DND-41 (cell line): Measurements from ENCODE around the gene ASXL2.
"Not testable (repeated sequence)": the region's sequence is repeated elsewhere in the genome, so short reads cannot be mapped to it uniquely, and the experiment has no call there.

Experiments
- ATAC-seq: fragments of 200-7000 bp; cut with Tn5 transposase; 3 replicates; pipeline ENCODE4 v1.9.1; 2021; ENCODE audit warnings: low read depth; ENCODE audit not compliant: insufficient read depth
- DNase-seq: peaks from one replicate; pipeline ENCODE4 v3.0.0-alpha.2; 2020
- H2AFZ ChIP-seq: 2 replicates; pipeline ENCODE4 v1.6.0; 2012; ENCODE audit warnings: low read depth, low read length
- H3K27ac ChIP-seq: 2 replicates; pipeline ENCODE4 v1.5.1; 2012; ENCODE audit warnings: low read length, inconsistent platforms
- H3K27me3 ChIP-seq: fragments of 200-600 bp; sonication (generic); 2 replicates; pipeline ENCODE4 v1.6.0; 2012; ENCODE audit warnings: low read length, mild to moderate bottlenecking, inconsistent platforms; ENCODE audit not compliant: insufficient read depth, poor library complexity
- H3K36me3 ChIP-seq: 2 replicates; pipeline ENCODE4 v1.5.1; 2012; ENCODE audit warnings: low read length, inconsistent platforms; ENCODE audit not compliant: insufficient read depth
- H3K4me1 ChIP-seq: 2 replicates; pipeline ENCODE4 v1.5.1; 2012; ENCODE audit warnings: mild to moderate bottlenecking, low read length; ENCODE audit not compliant: insufficient read depth
- H3K4me2 ChIP-seq: 2 replicates; pipeline ENCODE4 v1.6.0; 2012; ENCODE audit warnings: mild to moderate bottlenecking, moderate library complexity, low read length, inconsistent platforms; ENCODE audit not compliant: insufficient read depth
- H3K4me3 ChIP-seq, 2 experiments: fragments of 200-600 bp in 1 of 2; shearing (Covaris generic) in 1 of 2; 2 replicates each; pipeline ENCODE4 v1.5.1; 2012 to 2016; ENCODE audit warnings: inconsistent platforms in 2 of 2, low read length in 2 of 2, mild to moderate bottlenecking in 2 of 2, low read depth in 1 of 2, moderate library complexity in 1 of 2
- H3K79me2 ChIP-seq: 2 replicates; pipeline ENCODE4 v1.6.0; 2012; ENCODE audit warnings: low read length, inconsistent platforms; ENCODE audit not compliant: insufficient read depth
- H3K9ac ChIP-seq: 2 replicates; pipeline ENCODE4 v1.6.0; 2012; ENCODE audit warnings: low read depth, mild to moderate bottlenecking, inconsistent platforms, low read length, moderate library complexity
- H3K9me3 ChIP-seq: 2 replicates; pipeline ENCODE4 v1.5.1; 2012; ENCODE audit warnings: low read length, moderate library complexity, mild to moderate bottlenecking, inconsistent platforms; ENCODE audit not compliant: insufficient read depth, severe bottlenecking
- H4K20me1 ChIP-seq: 2 replicates; pipeline ENCODE4 v1.6.0; 2012; ENCODE audit warnings: low read length; ENCODE audit not compliant: insufficient read depth
- CTCF ChIP-seq: IDR thresholded peaks from 2 replicates; pipeline ENCODE4 v1.5.1; 2012; ENCODE audit warnings: borderline replicate concordance, low read length, moderate library complexity, mild to moderate bottlenecking; ENCODE audit not compliant: poor library complexity, severe bottlenecking; ENCODE audit errors: extremely low read depth
- EZH2 ChIP-seq: IDR thresholded peaks from 3 replicates; pipeline ENCODE4 v1.6.1; 2012; ENCODE audit warnings: borderline replicate concordance, low read depth, mild to moderate bottlenecking, moderate library complexity, low read length, inconsistent platforms; ENCODE audit not compliant: severe bottlenecking

The ASXL2 gene

GRCh38 chr2:25920786-25921415 is 42.6 kb upstream of the ASXL2 start:
- Histone ChIP-seq H3K4me3 (no peak overlapping the region), H4K20me1 (no peaks in the 10 kb centered on the region), H2AFZ (no peak overlapping the region), H3K36me3 (no peaks in the 10 kb centered on the region), H3K4me2 (no peak overlapping the region), H3K79me2 (no peaks in the 10 kb centered on the region), H3K27me3 (no peaks in the 10 kb centered on the region), H3K4me1 (peaks cover 19% of the 10 kb centered on the region), H3K9ac (no peak overlapping the region), H3K9me3 (no peaks in the 10 kb centered on the region), H3K27ac (no peak overlapping the region)
- no peak for DNase-seq
- TF ChIP-seq CTCF: no peak
- TF ChIP-seq EZH2: no peak
- ATAC-seq: no peak

GRCh38 chr2:25920336-25920735 is 42.0 kb upstream of the ASXL2 start:
- DNase-seq (no peak), ATAC-seq (no peak)
- Histone ChIP-seq H3K27me3 (no peaks in the 10 kb centered on the region), H3K4me1 (peaks cover 25% of the 10 kb centered on the region), H4K20me1 (no peaks in the 10 kb centered on the region), H3K9ac (no peak overlapping the region), H3K9me3 (no peaks in the 10 kb centered on the region), H2AFZ (no peak overlapping the region), H3K27ac (no peak overlapping the region), H3K4me2 (no peak overlapping the region), H3K4me3 (no peak overlapping the region), H3K79me2 (no peaks in the 10 kb centered on the region), H3K36me3 (no peaks in the 10 kb centered on the region)
- TF ChIP-seq CTCF (no peak), EZH2 (no peak)

- Histone ChIP-seq H3K9me3 (no peaks in the 10 kb centered on the region), H4K20me1 (no peaks in the 10 kb centered on the region), H3K4me3 (no peak overlapping the region), H3K27ac (no peak overlapping the region; the same call in 1 of the 2 replicates), H3K79me2 (no peaks in the 10 kb centered on the region), H3K27me3 (no peaks in the 10 kb centered on the region), H3K36me3 (no peaks in the 10 kb centered on the region), H3K4me1 (peaks cover 38% of the 10 kb centered on the region), H3K4me2 (no peak overlapping the region), H2AFZ (no peak overlapping the region), H3K9ac (no peak overlapping the region)
- DNase-seq (no peak), ATAC-seq (no peak)
- TF ChIP-seq CTCF (no peak), EZH2 (no peak)
Observed at GRCh38 chr2:25917832-25918231, 39.5 kb upstream of the ASXL2 start.

GRCh38 chr2:25917411-25917810 is 39.1 kb upstream of the ASXL2 start:
- ATAC-seq, DNase-seq, H4K20me1 ChIP-seq, H3K27me3 ChIP-seq, H3K9me3 ChIP-seq, H2AFZ ChIP-seq, H3K27ac ChIP-seq, H3K79me2 ChIP-seq, H3K9ac ChIP-seq, H3K4me3 ChIP-seq, H3K36me3 ChIP-seq: not testable (repeated sequence)
- Histone ChIP-seq H3K4me1 (peaks cover 42% of the 10 kb centered on the region), H3K4me2 (peak overlapping the region; percentile 70)

- Histone ChIP-seq H2AFZ (peak overlapping the region; percentile 62), H3K4me3 (peak overlapping the region; percentile 2 to 55; a peak in 3 of 4 replicates), H3K9ac (peak overlapping the region; percentile 47), H3K27ac (peak overlapping the region; percentile 87), H3K4me2 (peak overlapping the region; percentile 70), H3K4me1 (peaks cover 43% of the 10 kb centered on the region)
- H4K20me1 ChIP-seq, H3K36me3 ChIP-seq, H3K79me2 ChIP-seq, H3K9me3 ChIP-seq, H3K27me3 ChIP-seq: not testable (repeated sequence)
- DNase-seq (peak; percentile 88), ATAC-seq (peak; percentile 83)
Observed at GRCh38 chr2:25915944-25916772, 37.9 kb upstream of the ASXL2 start.
